PFSK-1 (cell line): ENCODE measurements around the gene OAT.

Experiments
- FOXP2 ChIP-seq: optimal IDR thresholded peaks from 2 replicates; pipeline ENCODE3; 2011; ENCODE audit warnings: borderline replicate concordance, control low read depth, inconsistent platforms; ENCODE audit not compliant: insufficient read depth; ENCODE audit errors: extremely low read length, extremely low read depth
- POLR2AphosphoS5 ChIP-seq: IDR thresholded peaks from 2 replicates; pipeline ENCODE4 v1.6.1; 2012; ENCODE audit warnings: low read depth, mild to moderate bottlenecking, control low read depth, low read length, moderate library complexity
- REST ChIP-seq, 2 experiments: IDR thresholded peaks; 2 replicates each; pipeline versions ENCODE4 v1.6.1 to v1.8.0; 2011 to 2012; ENCODE audit warnings: low read depth in 2 of 2, low read length in 2 of 2, control low read depth in 1 of 2, inconsistent platforms in 1 of 2, mild to moderate bottlenecking in 1 of 2, moderate library complexity in 1 of 2; ENCODE audit not compliant: insufficient read depth in 1 of 2
- TAF1 ChIP-seq: IDR thresholded peaks from 2 replicates; pipeline ENCODE4 v1.6.1; 2012; ENCODE audit warnings: low read length, control low read depth, borderline replicate concordance; ENCODE audit not compliant: insufficient read depth

GRCh38 chr10:124370426-124370825 is 48.3 kb downstream of the OAT start:
- no peak for TF ChIP-seq REST (IDR thresholded peaks at IDR 0.05; ENCODE audit: insufficient read depth in 1 of 2, low read depth in 2 of 2, low read length in 2 of 2)
- TF ChIP-seq TAF1: no peak
- no peak for TF ChIP-seq POLR2AphosphoS5
- TF ChIP-seq FOXP2: no peak
